ENCODE measurements around the gene SLC39A3.

The SLC39A3 gene

GRCh38 chr19:2763687-2764086, 23.9 kb upstream of the SLC39A3 start:
- H3K36me3 ChIP-seq (ENCODE audit: insufficient read depth, low read length), result peaks cover 40% of the 10 kb centered on the region; the same call in 1 of the 2 replicates

GRCh38 chr19:2762783-2763496, 23.1 kb upstream of the SLC39A3 start:
- H3K9me3 ChIP-seq (ENCODE audit: low read depth, low read length), result no peaks in the 10 kb centered on the region
- H3K36me3 ChIP-seq (ENCODE audit: insufficient read depth, low read length), result peaks cover 42% of the 10 kb centered on the region; the same call in 1 of the 2 replicates
- H3K4me3 ChIP-seq, result no peak overlapping the region
- DNase-seq (ENCODE audit: low read depth, low spot score), result no peak
- H3K9ac ChIP-seq (ENCODE audit: insufficient read length), result no peak overlapping the region
- TF ChIP-seq FOXP2 (optimal IDR thresholded peaks at IDR 0.05; ENCODE audit: control extremely low read depth, extremely low read length, insufficient read depth) (no peak), POLR2AphosphoS5 (IDR thresholded peaks at IDR 0.05; ENCODE audit: borderline replicate concordance, low read depth, low read length) (no peak), EZH2 (IDR thresholded peaks at IDR 0.05) (no peak)
- no peak overlapping the region for H3K27ac ChIP-seq

More at GRCh38 chr19:2763687-2764086, 23.9 kb upstream of the SLC39A3 start:
- no peak overlapping the region for H3K9ac ChIP-seq (ENCODE audit: insufficient read length)
- no peak for DNase-seq (ENCODE audit: low read depth, low spot score)
- no peak overlapping the region for H3K4me3 ChIP-seq
- no peak overlapping the region for H3K27ac ChIP-seq
- no peaks in the 10 kb centered on the region for H3K9me3 ChIP-seq (ENCODE audit: low read depth, low read length)
- TF ChIP-seq EZH2 (IDR thresholded peaks at IDR 0.05), result no peak
- no peak for TF ChIP-seq FOXP2 (optimal IDR thresholded peaks at IDR 0.05; ENCODE audit: control extremely low read depth, extremely low read length, insufficient read depth)
- no peak for TF ChIP-seq POLR2AphosphoS5 (IDR thresholded peaks at IDR 0.05; ENCODE audit: borderline replicate concordance, low read depth, low read length)

- TF ChIP-seq POLR2AphosphoS5 (IDR thresholded peaks at IDR 0.05; ENCODE audit: borderline replicate concordance, low read depth, low read length), result no peak
- TF ChIP-seq EZH2 (IDR thresholded peaks at IDR 0.05), result no peak
- no peak for TF ChIP-seq FOXP2 (optimal IDR thresholded peaks at IDR 0.05; ENCODE audit: control extremely low read depth, extremely low read length, insufficient read depth)
- no peak overlapping the region for H3K4me3 ChIP-seq
- H3K9ac ChIP-seq (ENCODE audit: insufficient read length), result no peak overlapping the region
- peaks cover 42% of the 10 kb centered on the region; the same call in 1 of the 2 replicates for H3K36me3 ChIP-seq (ENCODE audit: insufficient read depth, low read length)
- H3K9me3 ChIP-seq (ENCODE audit: low read depth, low read length), result no peaks in the 10 kb centered on the region
- no peak for DNase-seq (ENCODE audit: low read depth, low spot score)
- no peak overlapping the region for H3K27ac ChIP-seq
Measured at GRCh38 chr19:2761876-2762782, 22.3 kb upstream of the SLC39A3 start.

- Histone ChIP-seq H3K9me3 (ENCODE audit: low read depth, low read length) (no peaks in the 10 kb centered on the region), H3K36me3 (ENCODE audit: insufficient read depth, low read length) (peaks cover 36% of the 10 kb centered on the region; the same call in 1 of the 2 replicates), H3K27ac (no peak overlapping the region), H3K9ac (ENCODE audit: insufficient read length) (no peak overlapping the region), H3K4me3 (no peak overlapping the region)
- no peak for TF ChIP-seq FOXP2 (optimal IDR thresholded peaks at IDR 0.05; ENCODE audit: control extremely low read depth, extremely low read length, insufficient read depth)
- no peak for TF ChIP-seq EZH2 (IDR thresholded peaks at IDR 0.05)
- TF ChIP-seq POLR2AphosphoS5 (IDR thresholded peaks at IDR 0.05; ENCODE audit: borderline replicate concordance, low read depth, low read length), result no peak
- no peak for DNase-seq (ENCODE audit: low read depth, low spot score)
Measured at GRCh38 chr19:2761309-2761677, 21.5 kb upstream of the SLC39A3 start.

- TF ChIP-seq EZH2 (IDR thresholded peaks at IDR 0.05), result no peak
- TF ChIP-seq FOXP2 (optimal IDR thresholded peaks at IDR 0.05; ENCODE audit: control extremely low read depth, extremely low read length, insufficient read depth), result no peak
- no peak for TF ChIP-seq POLR2AphosphoS5 (IDR thresholded peaks at IDR 0.05; ENCODE audit: borderline replicate concordance, low read depth, low read length)
- no peak for DNase-seq (ENCODE audit: low read depth, low spot score)
- no peak overlapping the region for H3K27ac ChIP-seq
- H3K9me3 ChIP-seq (ENCODE audit: low read depth, low read length), result no peaks in the 10 kb centered on the region
- peaks cover 37% of the 10 kb centered on the region; the same call in 1 of the 2 replicates for H3K36me3 ChIP-seq (ENCODE audit: insufficient read depth, low read length)
- H3K4me3 ChIP-seq, result no peak overlapping the region
- H3K9ac ChIP-seq (ENCODE audit: insufficient read length), result no peak overlapping the region
Measured at GRCh38 chr19:2759965-2760364, 20.1 kb upstream of the SLC39A3 start.

- DNase-seq (ENCODE audit: low read depth, low spot score), result no peak
- Histone ChIP-seq H3K9me3 (ENCODE audit: low read depth, low read length) (no peaks in the 10 kb centered on the region), H3K4me3 (no peak overlapping the region), H3K36me3 (ENCODE audit: insufficient read depth, low read length) (peaks cover 35% of the 10 kb centered on the region; the same call in 1 of the 2 replicates), H3K27ac (no peak overlapping the region), H3K9ac (ENCODE audit: insufficient read length) (no peak overlapping the region)
- no peak for TF ChIP-seq EZH2 (IDR thresholded peaks at IDR 0.05)
- TF ChIP-seq FOXP2 (optimal IDR thresholded peaks at IDR 0.05; ENCODE audit: control extremely low read depth, extremely low read length, insufficient read depth), result no peak
- no peak for TF ChIP-seq POLR2AphosphoS5 (IDR thresholded peaks at IDR 0.05; ENCODE audit: borderline replicate concordance, low read depth, low read length)
Measured at GRCh38 chr19:2759362-2759761, 19.5 kb upstream of the SLC39A3 start.

GRCh38 chr19:2758601-2759313, 18.9 kb upstream of the SLC39A3 start:
- Histone ChIP-seq H3K36me3 (ENCODE audit: insufficient read depth, low read length) (peaks cover 31% of the 10 kb centered on the region; the same call in 1 of the 2 replicates), H3K9me3 (ENCODE audit: low read depth, low read length) (no peaks in the 10 kb centered on the region), H3K27ac (no peak overlapping the region), H3K9ac (ENCODE audit: insufficient read length) (no peak overlapping the region), H3K4me3 (no peak overlapping the region)
- DNase-seq (ENCODE audit: low read depth, low spot score), result no peak
- TF ChIP-seq FOXP2 (optimal IDR thresholded peaks at IDR 0.05; ENCODE audit: control extremely low read depth, extremely low read length, insufficient read depth), result no peak
- TF ChIP-seq EZH2 (IDR thresholded peaks at IDR 0.05), result no peak
- no peak for TF ChIP-seq POLR2AphosphoS5 (IDR thresholded peaks at IDR 0.05; ENCODE audit: borderline replicate concordance, low read depth, low read length)

Measured in SK-N-MC (cell line).